H1 (cell line): ENCODE data around the gene PTBP1. TPM values are rescaled to one million over a fixed set of nuclear protein-coding genes. Genes with fewer than 3 reads are reported as not detected.

Source experiments
- CTCF ChIA-PET: fragments of 300-600 bp; sonication (Branson Sonifier 250); formaldehyde crosslinking; loops from one replicate; lab custom pipeline; 2021; ENCODE audit not compliant: partially characterized antibody; lab: Charles Lee
- POLR2A ChIA-PET: fragments of 300-600 bp; sonication (Branson Sonifier 250); formaldehyde crosslinking; loops from one replicate; lab custom pipeline; 2021; ENCODE audit warnings: inconsistent platforms; ENCODE audit not compliant: partially characterized antibody; lab: Charles Lee
- DNase-seq, 2 experiments: peaks; one replicate each; pipeline versions ENCODE4 v3.0.0 to v3.0.0-alpha.2; 2010 to 2022; ENCODE audit warnings: low spot score in 2 of 2, low read depth in 1 of 2, mixed read lengths in 1 of 2
- FAIRE-seq: peaks from 2 replicates; lab custom pipeline; 2011; peaks lifted over from hg19 to GRCh38; lab: Jason Lieb, UNC
- H2AFZ ChIP-seq: 2 replicates; pipeline ENCODE4 v1.8.1; 2012; ENCODE audit warnings: low read length, inconsistent platforms
- H2AK5ac ChIP-seq: 2 replicates; pipeline ENCODE4 v1.6.1; 2013; ENCODE audit warnings: low read depth, low read length
- H2BK120ac ChIP-seq: replicated peaks from 2 replicates; pipeline ENCODE3; 2013; ENCODE audit warnings: low read depth, low read length, inconsistent platforms
- H2BK12ac ChIP-seq: 2 replicates; pipeline ENCODE4 v1.6.1; 2013; ENCODE audit warnings: low read depth, low read length
- H2BK15ac ChIP-seq: 2 replicates; pipeline ENCODE4 v1.6.1; 2013; ENCODE audit warnings: low read length
- H2BK20ac ChIP-seq: 2 replicates; pipeline ENCODE4 v1.6.1; 2013; ENCODE audit warnings: low read length
- H2BK5ac ChIP-seq: 2 replicates; pipeline ENCODE4 v1.6.1; 2013; ENCODE audit warnings: low read depth, low read length
- H3K14ac ChIP-seq: 2 replicates; pipeline ENCODE4 v1.6.1; 2013; ENCODE audit warnings: inconsistent platforms; ENCODE audit not compliant: insufficient read length
- H3K18ac ChIP-seq: 2 replicates; pipeline ENCODE4 v1.6.1; 2013; ENCODE audit warnings: low read length; ENCODE audit errors: extremely low read depth
- H3K23ac ChIP-seq: 2 replicates; pipeline ENCODE4 v1.6.1; 2013; ENCODE audit warnings: inconsistent platforms; ENCODE audit not compliant: insufficient read length
- H3K23me2 ChIP-seq: 2 replicates; pipeline ENCODE4 v1.6.1; 2013; ENCODE audit warnings: low read depth, low read length
- H3K27ac ChIP-seq: 2 replicates; pipeline ENCODE4 v1.6.1; 2011; ENCODE audit warnings: low read depth, low read length, inconsistent platforms
- H3K27me3 ChIP-seq, 4 experiments: replicated peaks in 1 of 4; 1 replicate in 1 of 4; 2 replicates in 3 of 4; pipeline versions ENCODE4 v1.6.1 to v1.8.1; 2011 to 2013; ENCODE audit warnings: low read length in 3 of 4, mild to moderate bottlenecking in 3 of 4, inconsistent platforms in 2 of 4, mixed read lengths in 2 of 4, moderate library complexity in 1 of 4; ENCODE audit not compliant: control insufficient read depth in 3 of 4, insufficient read depth in 3 of 4; ENCODE audit errors: extremely low read depth in 1 of 4
- H3K36me3 ChIP-seq, 4 experiments: 2 replicates each; pipeline versions ENCODE4 v1.6.1 to v1.8.1; 2011 to 2013; ENCODE audit warnings: mild to moderate bottlenecking in 4 of 4, low read length in 3 of 4, moderate library complexity in 2 of 4, control low read depth in 1 of 4, inconsistent platforms in 1 of 4; ENCODE audit not compliant: insufficient read depth in 4 of 4, control insufficient read depth in 2 of 4
- H3K4ac ChIP-seq: replicated peaks from 2 replicates; pipeline ENCODE3; 2013; ENCODE audit warnings: low read length, low read depth, mixed read lengths, inconsistent platforms; ENCODE audit not compliant: insufficient read length
- H3K4me1 ChIP-seq, 4 experiments: replicated peaks in 1 of 4; 1 replicate in 1 of 4; 2 replicates in 3 of 4; pipeline versions ENCODE4 v1.6.1 to v1.8.1; 2011 to 2013; ENCODE audit warnings: low read length in 3 of 4, inconsistent platforms in 2 of 4, mixed read lengths in 1 of 4; ENCODE audit not compliant: insufficient read depth in 4 of 4, control insufficient read depth in 3 of 4
- H3K4me2 ChIP-seq, 2 experiments: 2 replicates each; pipeline versions ENCODE4 v1.6.1 to v1.8.1; 2011 to 2013; ENCODE audit warnings: low read depth in 2 of 2, low read length in 2 of 2, control low read depth in 1 of 2, inconsistent platforms in 1 of 2, mild to moderate bottlenecking in 1 of 2; ENCODE audit not compliant: insufficient read depth in 1 of 2
- H3K4me3 ChIP-seq, 4 experiments: fragments of 200-600, 300-600 bp in 1 of 4; sonication (generic), shearing (Covaris generic), sonication (Bioruptor Twin) in 1 of 4; 2 replicates each; pipeline versions ENCODE4 v1.5.1 to v1.8.1; 2011 to 2016; ENCODE audit warnings: low read length in 4 of 4, low read depth in 3 of 4, control low read depth in 2 of 4, inconsistent platforms in 2 of 4, mild to moderate bottlenecking in 2 of 4, mixed read lengths in 1 of 4, moderate library complexity in 1 of 4; ENCODE audit not compliant: insufficient read depth in 2 of 4; ENCODE audit errors: extremely low read depth in 1 of 4
- H3K56ac ChIP-seq: replicated peaks from 2 replicates; pipeline ENCODE3; 2013; ENCODE audit warnings: low read depth, mild to moderate bottlenecking, mixed read lengths, low read length, inconsistent platforms; ENCODE audit not compliant: insufficient read length
- H3K79me1 ChIP-seq: 2 replicates; pipeline ENCODE4 v1.6.1; 2013; ENCODE audit warnings: low read depth, low read length, control low read depth
- H3K79me2 ChIP-seq, 2 experiments: 2 replicates each; pipeline versions ENCODE4 v1.6.1 to v1.8.1; 2012 to 2013; ENCODE audit warnings: low read length in 2 of 2, mild to moderate bottlenecking in 2 of 2, inconsistent platforms in 1 of 2; ENCODE audit not compliant: insufficient read depth in 2 of 2, control insufficient read depth in 1 of 2
- H3K9ac ChIP-seq, 4 experiments: replicated peaks in 1 of 4; 1 replicate in 1 of 4; 2 replicates in 3 of 4; pipeline versions ENCODE4 v1.6.1 to v1.8.1; 2011 to 2013; ENCODE audit warnings: low read depth in 3 of 4, low read length in 3 of 4, control low read depth in 2 of 4, mild to moderate bottlenecking in 2 of 4, moderate library complexity in 2 of 4, inconsistent platforms in 1 of 4; ENCODE audit errors: extremely low read depth in 1 of 4
- H3K9me3 ChIP-seq, 2 experiments: 2 replicates each; pipeline versions ENCODE4 v1.6.1 to v1.8.1; 2012 to 2013; ENCODE audit warnings: mild to moderate bottlenecking in 2 of 2, moderate library complexity in 2 of 2, control low read depth in 1 of 2, inconsistent platforms in 1 of 2, low read depth in 1 of 2, low read length in 1 of 2, mixed read lengths in 1 of 2; ENCODE audit not compliant: insufficient read depth in 2 of 2
- H4K20me1 ChIP-seq, 2 experiments: replicated peaks in 1 of 2; 2 replicates each; pipeline versions ENCODE3 to v1.8.1; 2011 to 2013; ENCODE audit warnings: inconsistent platforms in 2 of 2, low read length in 2 of 2, mild to moderate bottlenecking in 1 of 2; ENCODE audit not compliant: insufficient read depth in 2 of 2, control insufficient read depth in 1 of 2
- H4K5ac ChIP-seq: 2 replicates; pipeline ENCODE4 v1.6.1; 2013; ENCODE audit warnings: low read length, low read depth, mixed read lengths, inconsistent platforms; ENCODE audit not compliant: insufficient read length
- H4K8ac ChIP-seq: 2 replicates; pipeline ENCODE4 v1.8.0; 2013; ENCODE audit warnings: mild to moderate bottlenecking, moderate library complexity, low read length, inconsistent platforms; ENCODE audit not compliant: insufficient read depth; ENCODE audit errors: extremely low read depth
- H4K91ac ChIP-seq: replicated peaks from 2 replicates; pipeline ENCODE3; 2013; ENCODE audit warnings: low read length, mixed read lengths, inconsistent platforms; ENCODE audit not compliant: insufficient read length
- BCL11A ChIP-seq, 2 experiments: IDR thresholded peaks; one replicate each; pipeline ENCODE4 v1.6.1; 2011; ENCODE audit warnings: low read depth in 2 of 2, low read length in 2 of 2, mild to moderate bottlenecking in 2 of 2
- CBX8 ChIP-seq: fragments of 300-800, 300-1000 bp; sonication (generic); IDR thresholded peaks from 2 replicates; pipeline ENCODE4 v1.7.1; 2016; ENCODE audit warnings: low read depth, low read length, borderline replicate concordance
- EP300 ChIP-seq, 2 experiments: IDR thresholded peaks; 1 replicate in 1 of 2; 2 replicates in 1 of 2; pipeline ENCODE4 v1.6.1; 2011 to 2012; ENCODE audit warnings: low read depth in 2 of 2, low read length in 2 of 2, mild to moderate bottlenecking in 2 of 2, borderline replicate concordance in 1 of 2, inconsistent platforms in 1 of 2, moderate library complexity in 1 of 2
- KDM1A ChIP-seq: fragments of 200-600, 300-600 bp; sonication (generic); IDR thresholded peaks from 2 replicates; pipeline ENCODE4 v1.7.1; 2016; ENCODE audit warnings: mild to moderate bottlenecking, low read length, borderline replicate concordance
- NANOG ChIP-seq: IDR thresholded peaks from 2 replicates; pipeline ENCODE4 v1.6.1; 2011; ENCODE audit warnings: low read length, low read depth, mild to moderate bottlenecking, inconsistent platforms; ENCODE audit not compliant: insufficient read depth, poor library complexity, severe bottlenecking
- PHF8 ChIP-seq: fragments of 200-600 bp; sonication (generic); conservative IDR thresholded peaks from 2 replicates; pipeline ENCODE4 v1.7.1; 2012; ENCODE audit warnings: low read depth, mild to moderate bottlenecking, inconsistent platforms, low read length, moderate library complexity
- POLR2A ChIP-seq, 2 experiments: IDR thresholded peaks; 1 replicate in 1 of 2; 2 replicates in 1 of 2; pipeline ENCODE4 v1.6.1; 2011; ENCODE audit warnings: low read depth in 2 of 2, low read length in 2 of 2, mild to moderate bottlenecking in 2 of 2; ENCODE audit errors: control extremely low read depth in 1 of 2
- POLR2AphosphoS5 ChIP-seq: IDR thresholded peaks from 2 replicates; pipeline ENCODE4 v1.6.1; 2011; ENCODE audit warnings: low read depth, low read length
- POU5F1 ChIP-seq: IDR thresholded peaks from 2 replicates; pipeline ENCODE4 v1.6.1; 2011; ENCODE audit warnings: low read depth, mild to moderate bottlenecking, low read length, moderate library complexity
- TAF7 ChIP-seq: optimal IDR thresholded peaks from 2 replicates; pipeline ENCODE3; 2011; ENCODE audit warnings: low read depth, mild to moderate bottlenecking, inconsistent platforms, low read length, moderate library complexity, borderline replicate concordance
- YY1 ChIP-seq: IDR thresholded peaks from 2 replicates; pipeline ENCODE4 v1.6.1; 2011; ENCODE audit warnings: low read depth, mild to moderate bottlenecking, low read length
- WGBS, 2 experiments: shearing (Covaris generic) in 1 of 2; methylation state at CpG; one replicate each; pipeline versions ENCODE4 v1.1.6 to v1.1.7; 2013 to 2015; ENCODE audit warnings: low lambda C conversion rate in 2 of 2, mixed read lengths in 2 of 2, inconsistent platforms in 1 of 2, low coverage in 1 of 2, missing lambda C conversion rate in 1 of 2; ENCODE audit not compliant: insufficient replicate concordance in 2 of 2, insufficient coverage in 1 of 2, insufficient read length in 1 of 2; ENCODE audit errors: extremely low coverage in 1 of 2, missing lambda C conversion rate in 1 of 2; 5-methylcytosine and 5-hydroxymethylcytosine counted together
- polyA plus RNA-seq, 7 experiments: library from polyadenylated mRNA; depleted of rRNA in 3 of 7; stranded (reverse) in 5 of 7; unstranded in 2 of 7; fragments of >200 nt in 5 of 7; fragments of 200-250 nt in 2 of 7; gene quantifications; 1 replicate in 5 of 7; 2 replicates in 1 of 7; 4 replicates in 1 of 7; pipeline versions ENCODE4 v1.2.1 to v1.2.3, GENCODE V29; 2011 to 2013; ENCODE audit warnings: missing spikeins in 2 of 7, mixed read lengths in 2 of 7
- total RNA-seq: library from RNA; stranded (reverse); fragmentation: NEBNext Ultra II Directional; extraction: Animal tissue kit (Norgen Biotek cat#: 25700); gene quantifications from 2 replicates; pipeline ENCODE4 v1.2.1, GENCODE V29; 2021

The PTBP1 gene
- total and polyA plus RNA-seq, 2 of the 8 experiments (the other 6 are each of a cell fraction or from before 2014, with no cell fraction given) = 528 to 888 TPM

GRCh38 chr19:810077-810855 is 13.0 kb downstream of the PTBP1 start:
- H2AK5ac ChIP-seq = no peak overlapping the region
- H3K9me3 ChIP-seq = no peaks in the 10 kb centered on the region
- H3K4me2 ChIP-seq = no peak overlapping the region
- no peak overlapping the region for H2BK12ac ChIP-seq
- H2BK120ac ChIP-seq = no peak overlapping the region
- no peak overlapping the region for H3K27ac ChIP-seq
- H2BK20ac ChIP-seq = no peak overlapping the region
- peaks cover 0 to 22% of the 10 kb centered on the region in 2 experiments; a peak in 3 of 4 replicates for H3K79me2 ChIP-seq
- no peaks in the 10 kb centered on the region for H3K27me3 ChIP-seq
- no peak overlapping the region for H3K14ac ChIP-seq
- peaks cover 4% of the 10 kb centered on the region for H3K79me1 ChIP-seq
- no peak overlapping the region for H3K56ac ChIP-seq
- no peak overlapping the region for H3K4ac ChIP-seq
- H2BK15ac ChIP-seq = no peak overlapping the region
- H4K5ac ChIP-seq = no peak overlapping the region
- no peaks in the 10 kb centered on the region; a peak in 1 of 7 replicates for H3K4me1 ChIP-seq
- H4K8ac ChIP-seq = peak overlapping the region; percentile 84; the same call in 1 of the 2 replicates
- no peak overlapping the region for H3K18ac ChIP-seq
- no peaks in the 10 kb centered on the region; the same call in 1 of the 2 replicates for H3K23me2 ChIP-seq
- H4K91ac ChIP-seq = no peak overlapping the region
- no peak overlapping the region for H2BK5ac ChIP-seq
- WGBS, 2 experiments = 91% methylated on average over 30 of the region's 30 CpGs; no CpG with 5 or more reads in 1 of the 2 experiments
- H3K9ac ChIP-seq = no peak overlapping the region
- DNase-seq = peak in 1 of 2 experiments; percentile 53
- no peak overlapping the region for H3K23ac ChIP-seq
- POLR2A ChIA-PET = interaction anchor here (0.9 to 16.9 kb wide), 8 partner anchors 8 to 216 kb away, joined by 3 to 277 read pairs (median 7); partner anchors contain the start of genes AZU1, CNN2, PLPPR3 and PTBP1
- no peak overlapping the region for H3K4me3 ChIP-seq
- peaks cover 44 to 96% (median 64%) of the 10 kb centered on the region in 4 experiments for H3K36me3 ChIP-seq
- CTCF ChIA-PET = interaction anchor here (0.7 to 1.1 kb wide), 3 partner anchors 9 to 155 kb away, joined by 3 to 5 read pairs (median 3); no protein-coding TSS in a partner anchor
- H2AFZ ChIP-seq = no peak overlapping the region
- FAIRE-seq = no peak
- peaks cover 22 to 38% of the 10 kb centered on the region in 2 experiments for H4K20me1 ChIP-seq
- TF ChIP-seq BCL11A (IDR thresholded peaks at IDR 0.05; ENCODE audit: low read depth in 2 of 2, low read length in 2 of 2) (no peak), POLR2A (IDR thresholded peaks at IDR 0.05; ENCODE audit: control extremely low read depth in 1 of 2, low read depth in 2 of 2, low read length in 2 of 2) (peak; percentile 1 to 36; a peak in 2 of 3 replicates), KDM1A (no peak), NANOG (no peak), EP300 (IDR thresholded peaks at IDR 0.05; ENCODE audit: borderline replicate concordance in 1 of 2, low read depth in 2 of 2, low read length in 2 of 2) (no peak), PHF8 (no peak), POU5F1 (no peak), YY1 (no peak), POLR2AphosphoS5 (peak; percentile 42; the same call in 1 of the 2 replicates), TAF7 (no peak), CBX8 (no peak)
